Stimulated activated CD8-positive, alpha-beta memory T cell treated with anti-CD3 and anti-CD28 coated beads, Interleukin-4, amount 100 ng/mL, for 4 hours (primary cell): ENCODE data around the gene RXRA.

Source experiments
- DNase-seq, 2 donors: peaks; one replicate each; pipeline ENCODE4 v3.0.0-alpha.2; 2020; ENCODE audit warnings: low read depth in 2 of 2, low spot score in 1 of 2

The RXRA gene

GRCh38 chr9:134413112-134413715 is 87.0 kb downstream of the RXRA start:
- DNase-seq = no peak

DNA sequence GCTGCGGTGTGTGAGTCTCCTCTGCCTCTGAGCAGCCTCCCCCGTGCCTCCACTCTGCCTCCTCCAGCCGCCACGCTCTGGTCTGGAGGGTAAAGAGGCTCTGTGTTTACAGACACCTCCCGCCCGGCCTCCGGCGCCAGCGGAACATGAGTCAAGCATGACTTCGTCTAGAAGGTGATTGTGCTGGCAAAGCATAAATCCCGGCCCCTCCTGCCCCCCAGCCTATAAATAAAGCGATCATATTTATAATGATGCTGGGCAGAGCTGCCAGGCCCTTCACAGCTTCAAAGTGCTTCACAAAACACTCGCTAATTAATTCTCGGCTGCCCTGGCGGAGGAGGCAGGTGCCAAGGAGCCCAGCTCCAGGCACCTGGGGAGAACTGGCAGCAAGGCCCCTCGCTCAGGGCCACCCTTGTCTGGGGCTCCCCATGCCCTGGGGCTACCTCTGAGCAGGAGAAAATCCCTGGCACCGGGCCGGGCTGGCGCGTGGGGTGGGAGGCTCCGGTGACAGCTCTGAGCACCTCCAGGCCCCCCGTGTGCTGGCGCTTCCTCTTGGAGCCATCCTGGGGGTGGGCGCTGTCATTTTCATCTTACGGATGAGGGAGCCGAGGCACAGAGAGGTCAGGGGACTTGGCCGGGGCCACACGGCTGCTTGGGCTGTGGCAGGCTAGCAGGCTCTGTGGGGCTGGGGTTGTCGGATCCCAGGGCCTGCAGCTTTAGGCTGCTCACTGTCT is 87.8 kb downstream of the RXRA start:
- DNase-seq = no peak

DNA sequence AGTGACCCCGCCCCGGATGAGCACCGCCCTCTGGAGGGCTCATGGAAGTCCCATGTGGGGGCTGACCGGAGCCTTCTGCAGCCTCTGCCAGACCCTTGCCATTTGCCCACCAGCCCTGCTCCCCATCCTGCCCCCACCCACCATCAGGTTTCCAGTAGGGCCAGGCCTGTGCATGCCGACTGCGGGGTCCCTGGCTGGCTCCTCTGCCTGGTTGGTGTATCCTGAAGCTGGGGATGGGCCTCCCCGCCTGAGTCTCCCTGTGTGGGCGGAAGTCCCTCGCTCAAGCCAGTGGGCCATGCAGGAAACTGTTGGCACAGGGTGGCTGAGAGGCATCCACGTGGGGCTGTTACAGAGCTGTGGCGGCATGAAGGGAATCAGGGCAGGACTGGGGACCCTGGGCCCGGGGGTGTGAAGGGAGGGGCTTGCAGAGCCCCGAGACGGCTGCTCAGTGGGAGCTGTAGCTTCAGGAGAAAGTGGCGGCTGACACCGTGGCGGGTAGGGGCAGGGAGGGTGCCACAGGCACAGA is 88.7 kb downstream of the RXRA start:
- DNase-seq = no peak

DNA sequence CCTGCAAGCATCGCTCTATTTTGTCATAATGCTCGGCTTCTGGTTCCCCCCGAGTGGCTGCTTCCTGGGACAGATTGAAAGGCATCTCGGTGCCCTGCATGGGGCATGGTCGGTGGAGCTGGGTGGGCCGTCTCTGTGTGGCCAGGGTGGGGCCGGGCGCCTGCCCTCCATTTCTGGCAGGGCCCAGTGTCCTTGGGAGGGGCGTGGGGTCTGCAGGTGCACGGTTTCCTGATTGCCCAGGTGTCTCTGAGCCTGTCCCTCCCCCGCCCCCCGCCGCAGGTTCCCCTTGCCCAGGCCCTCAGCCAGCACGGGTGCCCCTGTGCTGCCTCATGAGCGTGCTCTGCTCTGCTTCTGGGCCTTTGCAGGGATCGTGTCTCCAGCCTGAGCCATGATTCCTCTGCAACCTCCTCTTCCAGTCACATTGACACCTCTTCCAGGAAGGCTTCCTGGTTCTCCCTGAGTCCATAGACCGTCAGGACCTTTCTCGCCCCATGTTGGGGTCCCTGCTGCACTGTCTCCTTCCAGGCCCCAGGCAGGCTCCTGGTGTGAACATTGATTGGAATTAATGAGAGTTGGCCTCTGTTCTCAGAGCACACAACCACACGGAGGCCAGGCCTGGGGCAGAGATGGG is 90.2 kb downstream of the RXRA start:
- DNase-seq = no peak

DNA sequence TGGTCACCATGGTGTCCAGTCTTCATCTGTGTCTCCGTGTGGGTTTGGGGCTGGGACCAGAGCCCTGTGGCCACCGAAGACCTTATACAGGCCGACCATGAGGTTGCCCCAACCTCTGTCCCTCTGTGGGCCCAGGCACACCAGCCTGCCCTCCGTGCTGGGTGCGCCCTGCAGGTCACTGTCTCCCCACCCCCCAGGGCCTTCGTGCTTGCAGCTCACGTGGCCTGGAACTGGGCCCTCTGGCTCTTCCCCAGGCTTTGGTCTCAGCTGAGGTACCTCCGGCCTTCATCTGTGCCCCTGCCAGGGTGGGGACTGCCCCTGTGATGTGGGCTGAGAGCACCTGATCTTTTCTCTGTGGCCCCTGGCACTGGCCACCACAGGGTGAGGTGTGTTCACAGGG is 92.1 kb downstream of the RXRA start:
- no peak for DNase-seq

GRCh38 chr9:134419000-134419683 is 92.9 kb downstream of the RXRA start:
- no peak for DNase-seq

DNA sequence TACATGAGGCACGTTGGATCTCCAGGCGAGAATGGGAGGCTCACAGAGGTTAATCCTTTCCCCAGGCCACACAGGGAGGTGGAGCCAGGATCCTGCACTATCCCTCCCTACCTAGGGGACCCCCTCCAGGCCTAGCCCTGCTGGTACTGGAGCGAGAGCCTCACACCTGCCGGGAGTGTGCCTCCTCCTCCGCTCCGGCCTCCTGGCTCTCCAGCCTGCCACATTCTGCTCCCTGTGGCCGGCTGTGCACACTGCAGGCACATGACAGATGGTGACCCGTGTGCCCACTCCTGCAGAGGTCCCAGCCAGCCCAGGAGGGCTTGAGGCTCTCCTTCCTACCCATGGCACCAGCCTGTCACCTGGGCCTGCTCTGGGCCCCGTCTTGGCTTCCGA is 93.4 kb downstream of the RXRA start:
- DNase-seq = no peak

DNA sequence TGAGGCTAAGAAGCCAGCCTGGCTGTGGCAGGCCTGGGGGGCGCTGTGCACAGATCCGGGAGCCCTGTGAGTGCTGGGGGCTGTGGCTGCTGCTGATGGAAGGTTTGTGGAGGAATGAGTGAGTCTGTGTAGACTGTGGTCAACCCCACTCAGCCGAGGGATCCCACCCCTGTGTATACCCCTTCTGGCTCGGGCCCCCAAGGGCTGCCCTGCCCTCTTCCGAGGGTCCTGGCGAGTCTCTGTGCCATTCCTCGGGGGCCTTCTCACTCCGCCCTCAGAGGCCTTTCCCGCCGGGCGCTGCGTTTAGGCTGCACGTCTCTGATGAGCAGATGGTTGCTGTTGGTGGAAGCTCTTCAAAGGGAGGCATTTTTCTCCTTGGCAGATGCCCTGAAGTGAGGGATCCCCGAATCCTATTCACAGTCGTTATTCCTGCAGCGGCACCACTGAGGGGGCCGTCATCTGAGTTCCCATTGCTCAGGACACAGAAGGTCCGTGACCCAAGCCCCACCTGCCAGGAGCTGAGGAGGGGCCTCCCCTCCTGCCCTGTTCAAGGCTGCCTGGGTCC is 94.1 kb downstream of the RXRA start:
- no peak for DNase-seq

DNA sequence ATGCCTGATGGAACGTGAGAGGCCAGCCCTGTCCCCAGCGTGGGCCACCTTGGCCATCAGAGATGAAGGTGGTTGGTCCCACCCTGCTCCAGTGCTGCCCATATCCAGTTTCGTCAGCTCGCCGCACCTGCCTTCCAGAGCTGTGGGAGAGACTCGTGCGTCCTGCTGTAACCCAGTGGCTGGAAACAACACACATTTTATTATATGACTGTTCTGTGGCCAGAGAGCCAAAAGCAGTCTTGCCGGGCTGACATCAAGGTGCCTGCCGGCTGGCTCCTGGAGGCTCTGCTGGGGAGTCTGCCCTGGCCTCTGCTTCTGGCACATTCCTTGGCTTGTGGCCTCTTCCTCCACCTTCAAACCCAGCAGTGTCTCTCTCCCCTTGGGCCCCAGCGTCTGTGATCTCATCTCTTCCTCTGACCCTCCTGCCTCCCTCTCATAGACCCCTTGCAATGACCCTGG is 94.7 kb downstream of the RXRA start:
- DNase-seq = no peak

DNA sequence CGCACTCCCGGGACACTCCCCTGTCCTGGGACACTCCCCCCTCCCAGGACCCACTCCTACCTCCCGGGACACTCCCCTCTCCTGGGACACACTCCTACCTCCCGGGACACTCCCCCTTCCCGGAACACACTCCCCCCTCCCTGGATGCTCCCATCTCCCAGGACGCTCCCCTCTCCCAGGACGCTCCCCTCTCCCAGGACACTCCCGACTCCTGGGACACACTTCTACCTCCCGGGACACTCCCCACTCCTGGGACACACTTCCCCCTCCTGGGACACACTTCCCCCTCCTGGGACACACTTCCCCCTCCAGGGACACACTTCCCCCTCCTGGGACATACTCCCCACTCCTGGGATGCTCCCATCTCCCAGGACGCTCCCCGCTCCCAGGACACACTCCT is 95.6 kb downstream of the RXRA start:
- no peak for DNase-seq

- no peak for DNase-seq
These were observed 96.2 kb downstream of the RXRA start for GRCh38 chr9:134422301-134423090.

DNA sequence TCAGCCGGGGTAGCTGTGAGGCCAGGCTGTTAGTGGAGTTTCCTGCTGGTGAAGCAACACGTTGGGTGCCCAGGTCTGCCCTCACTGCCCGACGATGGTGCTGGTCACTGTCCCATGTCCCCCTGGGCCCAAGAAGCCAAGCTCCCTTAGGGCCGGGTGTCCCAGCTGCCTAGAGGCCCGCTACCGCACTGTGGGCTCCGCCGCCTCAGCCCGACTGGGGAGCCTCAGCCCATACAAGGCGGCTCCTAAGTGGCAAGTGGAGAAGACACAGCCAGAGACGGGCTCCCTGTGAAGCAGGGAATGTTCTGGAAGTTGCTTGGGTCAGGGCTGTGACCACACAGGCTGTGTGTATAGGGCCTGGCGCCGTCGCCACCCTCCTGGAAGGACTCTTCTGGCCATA is 96.9 kb downstream of the RXRA start:
- no peak for DNase-seq

DNA sequence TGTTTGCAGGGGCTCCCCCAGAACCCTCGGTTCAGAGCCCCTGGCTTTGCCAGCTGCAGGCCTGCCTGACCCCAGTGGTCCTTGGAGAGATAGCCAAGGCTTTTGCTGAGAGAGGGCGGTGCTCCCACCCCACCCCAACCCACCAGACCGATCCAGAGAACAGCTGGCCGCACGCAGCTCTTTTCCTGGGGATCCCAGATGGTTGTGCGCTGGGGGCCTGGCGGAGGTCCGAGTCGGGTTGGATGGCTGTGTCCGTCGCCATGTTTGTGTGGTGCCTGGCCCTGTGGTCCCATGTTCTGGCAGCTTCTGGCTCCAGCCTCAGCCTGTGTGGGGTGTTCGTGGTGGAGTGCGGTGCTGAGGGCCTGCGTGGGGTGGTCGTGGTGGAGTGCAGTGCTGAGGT is 97.5 kb downstream of the RXRA start:
- no peak for DNase-seq

DNA sequence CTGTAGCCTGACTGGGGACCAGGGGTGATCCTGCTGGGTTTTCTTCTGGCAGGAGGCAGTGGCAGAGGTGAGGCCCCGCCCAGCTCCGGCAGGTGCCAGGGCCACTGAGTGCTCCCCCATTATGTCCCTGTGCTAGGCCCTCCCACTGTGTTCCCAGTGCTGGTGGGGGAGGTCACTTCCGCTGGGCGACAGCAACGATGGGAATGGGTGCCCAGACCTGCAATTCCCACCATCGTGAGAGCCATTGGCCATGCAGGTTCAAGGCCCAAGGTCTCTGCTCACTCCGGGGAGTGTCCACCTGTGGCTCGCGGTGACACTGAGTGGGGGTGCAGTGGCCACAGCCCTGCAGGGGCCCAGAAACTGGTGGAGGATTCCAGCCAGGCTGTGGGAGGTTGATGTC is 98.6 kb downstream of the RXRA start:
- no peak for DNase-seq

GRCh38 chr9:134425401-134425800 is 99.1 kb downstream of the RXRA start:
- DNase-seq = no peak

GRCh38 chr9:134425812-134426211 is 99.6 kb downstream of the RXRA start:
- no peak for DNase-seq

- DNase-seq = no peak
These were observed 100.2 kb downstream of the RXRA start for GRCh38 chr9:134426436-134426835.

GRCh38 chr9:134427153-134427782 is 101.0 kb downstream of the RXRA start:
- DNase-seq = no peak

GRCh38 chr9:134428559-134428958 is 102.3 kb downstream of the RXRA start:
- no peak for DNase-seq

DNA sequence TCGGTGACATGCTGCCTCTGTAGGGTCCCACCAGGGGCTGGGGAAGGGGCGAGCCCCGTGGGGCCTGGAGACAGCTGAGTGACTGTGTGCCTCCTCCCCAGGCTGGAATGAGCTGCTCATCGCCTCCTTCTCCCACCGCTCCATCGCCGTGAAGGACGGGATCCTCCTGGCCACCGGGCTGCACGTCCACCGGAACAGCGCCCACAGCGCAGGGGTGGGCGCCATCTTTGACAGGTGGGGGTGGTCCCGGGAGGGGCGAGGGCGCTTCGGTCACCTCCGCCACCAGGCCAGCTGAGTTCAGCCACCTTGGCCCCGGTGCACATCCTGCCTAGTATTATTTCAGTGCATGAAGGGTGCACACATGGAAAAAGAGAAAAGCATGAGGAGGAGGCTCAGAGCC is 102.8 kb downstream of the RXRA start:
- DNase-seq = no peak
